Measurements from ENCODE around the gene CCDC92. TPM values are rescaled to one million over a fixed set of nuclear protein-coding genes. Genes with fewer than 3 reads are reported as not detected.
A peak's percentile ranks its signal among the peaks of the same experiment; 100 is the strongest.

The CCDC92 gene
- total and polyA plus RNA-seq, 2 of the 13 experiments (the other 11 are each of a cell fraction or from before 2014, with no cell fraction given) = 5.4 to 14.7 TPM

DNA sequence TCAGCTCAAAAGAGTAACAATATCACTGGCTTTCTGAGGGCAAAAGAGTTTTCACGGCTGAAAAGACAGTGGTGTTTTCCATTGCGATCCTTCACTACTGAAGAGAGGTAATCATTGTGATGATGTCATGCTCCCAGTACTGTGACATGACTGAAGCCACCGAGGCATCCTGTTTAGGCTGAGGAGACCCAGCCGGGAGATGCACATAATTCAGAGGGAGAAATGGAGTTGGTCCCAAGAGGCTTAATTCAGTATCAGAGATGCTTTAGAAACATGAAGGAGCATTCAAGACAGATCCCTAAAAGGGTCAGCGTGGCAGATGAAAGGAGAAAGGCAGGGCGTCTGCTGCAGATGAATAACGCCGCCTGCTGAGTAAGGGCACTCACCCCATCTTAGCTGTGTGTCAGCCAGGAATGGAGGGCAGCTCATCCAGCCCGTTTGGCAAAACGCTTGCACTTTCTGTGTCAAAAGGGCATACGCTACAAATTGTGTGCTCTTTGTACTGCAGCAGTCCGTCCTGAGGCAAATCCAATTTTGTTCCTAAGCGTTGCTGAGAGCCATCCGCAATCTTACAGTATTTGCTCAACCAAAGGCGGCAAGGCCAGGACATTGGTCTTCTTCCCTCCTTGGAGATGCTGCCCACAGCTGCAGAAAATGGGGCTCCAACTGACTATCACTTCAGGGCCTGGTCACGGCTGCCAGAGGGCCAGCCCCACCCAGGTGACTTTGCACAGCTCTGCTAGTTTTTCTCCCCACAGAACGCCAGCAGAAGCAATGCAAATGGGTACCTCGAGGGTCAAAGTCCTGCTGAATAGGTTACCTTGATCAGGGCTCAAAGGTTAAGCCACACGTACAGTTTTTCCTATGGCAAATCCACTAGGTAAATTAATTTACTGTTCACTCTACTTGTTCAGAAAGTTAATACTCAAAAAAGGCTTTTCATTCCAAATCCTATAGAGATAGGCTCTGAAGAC, 23.5 kb downstream of the CCDC92 start (continued):
- TF ChIP-seq HDAC1 (CRISPR knock-in tag; IDR thresholded peaks at IDR 0.05) (no peak; the same call in 1 of the 2 replicates), ZNF343 (CRISPR knock-in tag; IDR thresholded peaks at IDR 0.05) (no peak), GFI1 (CRISPR knock-in tag; IDR thresholded peaks at IDR 0.05; ENCODE audit: borderline replicate concordance) (no peak), SOX6 (IDR thresholded peaks at IDR 0.05) (no peak), SOX6 (CRISPR knock-in tag; IDR thresholded peaks at IDR 0.05) (peak; percentile 48; the same call in 1 of the 2 replicates), GTF2F1 (IDR thresholded peaks at IDR 0.05; ENCODE audit: low read length) (no peak), PHB2 (IDR thresholded peaks at IDR 0.05; ENCODE audit: partially characterized antibody) (no peak), ZNF609 (CRISPR knock-in tag; IDR thresholded peaks at IDR 0.05; ENCODE audit: borderline replicate concordance) (no peak), REXO4 (CRISPR knock-in tag; IDR thresholded peaks at IDR 0.05; ENCODE audit: borderline replicate concordance) (no peak), ZNF768 (CRISPR knock-in tag; IDR thresholded peaks at IDR 0.05) (peak; percentile 36), ZNF260 (CRISPR knock-in tag; IDR thresholded peaks at IDR 0.05; ENCODE audit: borderline replicate concordance, low read depth) (no peak)
- TF ChIP-seq, protein P1, sequence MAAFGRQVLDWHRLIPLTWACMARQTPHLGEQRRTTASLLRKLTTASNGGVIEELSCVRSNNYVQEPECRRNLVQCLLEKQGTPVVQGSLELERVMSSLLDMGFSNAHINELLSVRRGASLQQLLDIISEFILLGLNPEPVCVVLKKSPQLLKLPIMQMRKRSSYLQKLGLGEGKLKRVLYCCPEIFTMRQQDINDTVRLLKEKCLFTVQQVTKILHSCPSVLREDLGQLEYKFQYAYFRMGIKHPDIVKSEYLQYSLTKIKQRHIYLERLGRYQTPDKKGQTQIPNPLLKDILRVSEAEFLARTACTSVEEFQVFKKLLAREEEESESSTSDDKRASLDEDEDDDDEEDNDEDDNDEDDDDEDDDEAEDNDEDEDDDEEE (CRISPR knock-in tag; IDR thresholded peaks at IDR 0.05) = no peak
- TF ChIP-seq, protein P2, sequence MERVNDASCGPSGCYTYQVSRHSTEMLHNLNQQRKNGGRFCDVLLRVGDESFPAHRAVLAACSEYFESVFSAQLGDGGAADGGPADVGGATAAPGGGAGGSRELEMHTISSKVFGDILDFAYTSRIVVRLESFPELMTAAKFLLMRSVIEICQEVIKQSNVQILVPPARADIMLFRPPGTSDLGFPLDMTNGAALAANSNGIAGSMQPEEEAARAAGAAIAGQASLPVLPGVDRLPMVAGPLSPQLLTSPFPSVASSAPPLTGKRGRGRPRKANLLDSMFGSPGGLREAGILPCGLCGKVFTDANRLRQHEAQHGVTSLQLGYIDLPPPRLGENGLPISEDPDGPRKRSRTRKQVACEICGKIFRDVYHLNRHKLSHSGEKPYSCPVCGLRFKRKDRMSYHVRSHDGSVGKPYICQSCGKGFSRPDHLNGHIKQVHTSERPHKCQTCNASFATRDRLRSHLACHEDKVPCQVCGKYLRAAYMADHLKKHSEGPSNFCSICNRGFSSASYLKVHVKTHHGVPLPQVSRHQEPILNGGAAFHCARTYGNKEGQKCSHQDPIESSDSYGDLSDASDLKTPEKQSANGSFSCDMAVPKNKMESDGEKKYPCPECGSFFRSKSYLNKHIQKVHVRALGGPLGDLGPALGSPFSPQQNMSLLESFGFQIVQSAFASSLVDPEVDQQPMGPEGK (CRISPR knock-in tag; IDR thresholded peaks at IDR 0.05) = peak; percentile 27; the same call in 1 of the 2 replicates
- TF ChIP-seq, protein P3, sequence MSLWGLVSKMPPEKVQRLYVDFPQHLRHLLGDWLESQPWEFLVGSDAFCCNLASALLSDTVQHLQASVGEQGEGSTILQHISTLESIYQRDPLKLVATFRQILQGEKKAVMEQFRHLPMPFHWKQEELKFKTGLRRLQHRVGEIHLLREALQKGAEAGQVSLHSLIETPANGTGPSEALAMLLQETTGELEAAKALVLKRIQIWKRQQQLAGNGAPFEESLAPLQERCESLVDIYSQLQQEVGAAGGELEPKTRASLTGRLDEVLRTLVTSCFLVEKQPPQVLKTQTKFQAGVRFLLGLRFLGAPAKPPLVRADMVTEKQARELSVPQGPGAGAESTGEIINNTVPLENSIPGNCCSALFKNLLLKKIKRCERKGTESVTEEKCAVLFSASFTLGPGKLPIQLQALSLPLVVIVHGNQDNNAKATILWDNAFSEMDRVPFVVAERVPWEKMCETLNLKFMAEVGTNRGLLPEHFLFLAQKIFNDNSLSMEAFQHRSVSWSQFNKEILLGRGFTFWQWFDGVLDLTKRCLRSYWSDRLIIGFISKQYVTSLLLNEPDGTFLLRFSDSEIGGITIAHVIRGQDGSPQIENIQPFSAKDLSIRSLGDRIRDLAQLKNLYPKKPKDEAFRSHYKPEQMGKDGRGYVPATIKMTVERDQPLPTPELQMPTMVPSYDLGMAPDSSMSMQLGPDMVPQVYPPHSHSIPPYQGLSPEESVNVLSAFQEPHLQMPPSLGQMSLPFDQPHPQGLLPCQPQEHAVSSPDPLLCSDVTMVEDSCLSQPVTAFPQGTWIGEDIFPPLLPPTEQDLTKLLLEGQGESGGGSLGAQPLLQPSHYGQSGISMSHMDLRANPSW (CRISPR knock-in tag; IDR thresholded peaks at IDR 0.05; ENCODE audit: borderline replicate concordance) = 0 out of 2 replicates have a peak, but pooled peaks have one; percentile 60
- TF ChIP-seq, protein P4, sequence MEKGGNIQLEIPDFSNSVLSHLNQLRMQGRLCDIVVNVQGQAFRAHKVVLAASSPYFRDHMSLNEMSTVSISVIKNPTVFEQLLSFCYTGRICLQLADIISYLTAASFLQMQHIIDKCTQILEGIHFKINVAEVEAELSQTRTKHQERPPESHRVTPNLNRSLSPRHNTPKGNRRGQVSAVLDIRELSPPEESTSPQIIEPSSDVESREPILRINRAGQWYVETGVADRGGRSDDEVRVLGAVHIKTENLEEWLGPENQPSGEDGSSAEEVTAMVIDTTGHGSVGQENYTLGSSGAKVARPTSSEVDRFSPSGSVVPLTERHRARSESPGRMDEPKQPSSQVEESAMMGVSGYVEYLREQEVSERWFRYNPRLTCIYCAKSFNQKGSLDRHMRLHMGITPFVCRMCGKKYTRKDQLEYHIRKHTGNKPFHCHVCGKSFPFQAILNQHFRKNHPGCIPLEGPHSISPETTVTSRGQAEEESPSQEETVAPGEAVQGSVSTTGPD (CRISPR knock-in tag; IDR thresholded peaks at IDR 0.05) = no peak

Data from HepG2 (cell line).